Islet precursor cell (in vitro differentiated cells): Measurements from ENCODE around the gene LYPD6B.
A peak's percentile ranks its signal among the peaks of the same experiment; 100 is the strongest.

Experiments
- DNase-seq: peaks from one replicate; pipeline ENCODE4 v3.0.0-alpha.2; 2018

The LYPD6B gene

DNA sequence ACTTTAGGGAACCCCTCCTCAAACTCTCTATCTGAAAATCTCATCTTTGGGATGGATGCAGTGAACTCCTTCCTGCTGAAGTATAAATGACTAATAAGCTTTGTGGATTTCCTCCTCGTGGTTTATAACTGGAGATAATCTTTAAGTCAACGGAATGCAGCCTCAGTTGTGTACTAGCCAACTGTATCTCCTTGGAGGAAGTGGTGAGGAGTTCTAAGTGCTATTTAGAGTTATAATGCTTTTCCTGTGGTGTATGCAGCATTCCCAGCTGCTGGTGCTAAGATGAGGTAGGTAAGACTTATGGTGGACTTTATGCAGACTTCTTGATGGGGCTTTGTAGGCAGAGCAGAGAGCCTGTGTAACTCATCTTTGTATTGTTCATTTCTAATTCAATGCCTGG, 90.9 kb downstream of the LYPD6B start:
- DNase-seq: no peak

GRCh38 chr2:149132339-149132738, 93.8 kb downstream of the LYPD6B start:
- DNase-seq: no peak

DNA sequence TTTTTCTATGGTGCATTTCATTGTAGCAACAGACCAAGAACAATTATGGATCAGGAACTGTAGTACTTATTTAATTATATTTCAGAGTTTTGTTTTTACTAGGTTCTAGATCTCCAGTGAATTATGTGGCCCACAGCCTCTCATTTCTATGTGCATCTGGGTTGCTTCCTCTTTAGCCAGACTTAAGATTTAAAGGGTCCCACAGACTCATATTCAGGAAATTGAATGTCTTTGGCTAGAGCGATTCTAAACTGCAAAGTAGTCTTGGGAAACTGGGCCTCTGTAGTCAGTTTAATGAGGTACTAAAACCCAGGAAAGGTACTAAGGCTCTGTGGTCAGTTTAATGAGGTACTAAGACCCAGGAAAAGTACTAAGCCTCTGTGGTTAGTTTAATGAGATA, 94.4 kb downstream of the LYPD6B start:
- no peak for DNase-seq

DNA sequence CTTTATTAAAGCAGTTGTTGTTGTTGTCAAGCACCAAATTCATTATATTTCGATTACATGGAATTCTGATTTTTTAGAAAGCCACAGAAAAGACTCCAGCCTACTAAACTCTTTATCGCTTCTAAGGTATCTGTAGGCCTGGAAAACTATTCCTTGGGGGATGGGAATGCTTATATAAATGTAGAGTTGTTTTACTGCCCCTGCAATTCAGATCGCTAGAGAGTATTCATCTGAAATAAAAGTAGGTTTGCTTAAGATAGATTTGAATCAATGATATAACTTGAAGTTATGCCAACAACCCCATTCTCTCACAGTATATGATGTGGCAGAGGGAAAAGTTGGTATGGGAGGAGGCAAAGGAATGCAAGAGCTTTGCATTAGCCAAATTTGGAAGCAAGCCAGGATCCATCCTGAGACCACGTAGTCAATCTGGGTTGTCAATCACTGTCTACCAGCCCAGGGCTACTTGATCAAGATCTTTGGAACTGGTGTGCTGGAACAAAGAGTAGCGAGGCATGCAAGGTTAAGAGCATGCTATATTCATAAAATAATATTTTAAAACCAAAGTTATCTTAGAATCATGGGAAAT, 95.9 kb downstream of the LYPD6B start:
- peak; percentile 66 for DNase-seq

DNA sequence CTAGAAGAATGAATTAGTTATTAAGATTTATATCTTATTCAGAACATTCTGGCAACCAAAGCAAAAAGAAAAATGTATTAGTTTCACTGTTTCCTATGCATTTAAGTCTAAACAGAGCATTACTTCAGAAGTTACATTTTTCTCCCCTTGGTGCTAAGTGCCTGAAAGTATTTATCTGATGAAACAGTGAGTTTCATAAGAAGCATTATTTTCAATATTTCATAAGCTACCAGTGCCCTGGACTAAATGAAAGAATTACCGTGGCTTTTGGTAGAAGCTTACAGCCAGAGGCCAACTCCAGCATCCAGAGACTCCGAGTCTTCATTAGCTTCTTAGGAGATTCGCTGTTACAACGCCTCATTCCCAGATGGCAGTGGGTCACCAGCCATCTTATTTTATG, 97.6 kb downstream of the LYPD6B start:
- DNase-seq: no peak

DNA sequence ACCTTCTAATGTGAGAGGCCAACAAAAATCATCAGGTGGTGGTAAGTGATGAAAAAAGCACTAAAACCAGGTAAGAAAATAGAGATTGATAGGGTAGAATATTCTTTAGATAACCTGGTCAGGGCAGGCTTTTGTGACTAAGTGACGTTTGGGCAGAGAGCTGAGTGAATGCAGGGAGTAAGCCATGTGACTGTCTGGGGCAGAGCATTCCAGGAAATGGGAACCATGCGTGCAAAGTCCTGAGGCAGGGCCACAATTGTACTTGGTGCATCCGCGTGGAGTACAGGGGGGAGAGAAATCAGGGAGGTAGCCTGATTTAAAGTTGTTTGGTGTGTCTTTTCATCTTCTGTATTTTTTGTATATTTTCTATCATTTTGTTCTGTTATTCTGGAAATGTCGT, 102.5 kb downstream of the LYPD6B start:
- DNase-seq: peak; percentile 65

- no peak for DNase-seq
Measured at GRCh38 chr2:149143734-149144133, 105.2 kb downstream of the LYPD6B start.

GRCh38 chr2:149145314-149146295, 107.1 kb downstream of the LYPD6B start:
- DNase-seq: no peak

- DNase-seq: no peak
Measured at GRCh38 chr2:149146876-149147275, 108.4 kb downstream of the LYPD6B start.

DNA sequence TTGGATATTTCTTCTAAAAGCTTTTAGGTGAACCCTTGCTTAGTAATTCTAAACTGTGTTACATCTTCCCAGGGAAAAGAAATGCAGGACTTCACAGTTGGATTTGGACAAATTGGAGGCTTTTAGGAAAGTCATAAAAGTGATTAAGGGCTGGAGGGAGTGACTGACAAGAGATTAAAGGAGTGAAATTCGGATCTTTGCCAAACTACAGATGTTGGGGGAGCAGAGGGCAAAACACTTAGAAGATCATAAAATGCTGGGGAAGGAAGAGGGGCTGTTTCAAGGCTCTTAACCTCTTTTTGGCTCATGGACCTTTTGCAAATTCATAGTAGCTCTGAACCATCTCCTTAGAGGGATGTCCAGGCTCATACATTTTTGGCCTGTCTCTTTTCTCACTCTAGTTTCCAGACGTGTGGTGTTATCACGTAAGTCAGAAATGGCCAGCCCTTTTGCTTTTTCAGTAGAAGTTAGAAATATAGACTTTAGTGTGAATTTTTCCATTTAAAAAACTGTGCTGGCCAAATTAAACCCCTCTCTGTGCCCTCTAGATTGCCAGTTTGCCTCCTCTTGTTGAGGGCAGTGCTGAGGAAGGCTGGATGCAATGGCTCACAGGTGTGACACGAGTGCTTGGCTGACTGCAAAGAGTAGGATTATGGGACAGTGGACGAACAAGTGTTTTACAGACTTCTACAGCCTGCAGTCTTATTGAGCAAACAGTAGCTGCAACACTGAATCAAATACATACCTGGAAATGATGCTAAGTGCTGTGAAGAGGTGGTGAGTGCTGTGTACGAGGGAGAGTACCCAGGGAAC, 109.9 kb downstream of the LYPD6B start:
- DNase-seq: no peak

GRCh38 chr2:149149007-149149297, 110.5 kb downstream of the LYPD6B start:
- DNase-seq: no peak

- no peak for DNase-seq
Measured at GRCh38 chr2:149152469-149152953, 114.0 kb downstream of the LYPD6B start.

- peak; percentile 67 for DNase-seq
Measured at GRCh38 chr2:149155196-149155969, 116.9 kb downstream of the LYPD6B start.

- no peak for DNase-seq
Measured at GRCh38 chr2:149155988-149156387, 117.5 kb downstream of the LYPD6B start.

DNA sequence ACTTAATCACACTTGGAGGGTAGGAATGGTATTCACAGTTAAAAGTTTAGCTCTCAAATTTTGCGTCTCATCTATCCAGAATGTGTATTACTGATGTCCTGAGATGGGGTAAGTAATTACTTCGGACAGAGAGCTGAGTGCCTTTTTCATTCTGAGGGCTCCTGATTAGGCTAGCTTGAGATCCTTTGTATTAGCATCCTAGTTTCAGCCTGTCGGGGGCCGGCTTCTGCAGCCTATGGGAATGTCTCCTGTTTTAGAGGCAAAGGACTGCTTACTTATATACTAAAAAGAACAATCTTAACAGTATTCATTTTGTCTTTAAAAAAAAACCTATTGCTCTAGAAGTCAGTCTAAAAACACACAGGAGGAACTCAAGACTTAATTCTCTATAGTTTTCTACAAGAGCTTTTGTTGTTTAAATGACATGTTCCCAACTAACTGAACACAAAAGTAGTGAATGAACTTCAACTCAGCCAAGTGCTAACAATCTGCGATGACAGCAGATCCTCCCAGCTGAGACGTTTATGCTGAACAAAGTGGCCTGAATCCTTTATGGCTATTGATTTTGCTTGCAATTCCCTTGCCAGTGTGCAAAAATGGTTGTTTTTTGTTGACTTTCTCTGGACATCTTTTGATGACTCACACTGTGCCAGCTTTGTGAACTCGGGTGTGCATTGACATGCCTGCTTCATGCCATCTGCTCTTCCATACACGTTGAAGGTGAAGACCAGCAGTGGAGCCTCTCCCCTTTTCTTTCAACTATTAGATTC, 118.7 kb downstream of the LYPD6B start:
- no peak for DNase-seq

GRCh38 chr2:149158957-149159356, 120.5 kb downstream of the LYPD6B start:
- no peak for DNase-seq

DNA sequence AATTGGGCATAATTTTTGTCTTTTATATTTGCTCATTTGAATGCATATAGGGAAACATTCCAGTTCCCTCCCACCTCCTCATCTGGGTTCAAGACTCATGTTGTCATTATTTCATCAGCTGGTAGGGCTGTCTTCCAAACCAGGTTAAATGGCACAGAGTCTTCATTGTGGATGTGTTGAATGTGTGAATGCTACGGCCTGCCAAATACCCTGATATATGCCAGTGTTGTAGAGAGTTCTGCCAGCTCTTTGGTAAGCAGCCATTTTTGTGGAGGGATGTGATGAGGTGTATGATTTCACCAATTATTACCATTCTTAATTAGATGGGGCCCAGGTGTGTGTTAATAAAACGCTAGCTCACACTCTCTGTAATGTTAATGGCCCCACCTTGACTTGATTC, 121.7 kb downstream of the LYPD6B start:
- DNase-seq: no peak

GRCh38 chr2:149160701-149161217, 122.3 kb downstream of the LYPD6B start:
- peak; percentile 85 for DNase-seq

DNA sequence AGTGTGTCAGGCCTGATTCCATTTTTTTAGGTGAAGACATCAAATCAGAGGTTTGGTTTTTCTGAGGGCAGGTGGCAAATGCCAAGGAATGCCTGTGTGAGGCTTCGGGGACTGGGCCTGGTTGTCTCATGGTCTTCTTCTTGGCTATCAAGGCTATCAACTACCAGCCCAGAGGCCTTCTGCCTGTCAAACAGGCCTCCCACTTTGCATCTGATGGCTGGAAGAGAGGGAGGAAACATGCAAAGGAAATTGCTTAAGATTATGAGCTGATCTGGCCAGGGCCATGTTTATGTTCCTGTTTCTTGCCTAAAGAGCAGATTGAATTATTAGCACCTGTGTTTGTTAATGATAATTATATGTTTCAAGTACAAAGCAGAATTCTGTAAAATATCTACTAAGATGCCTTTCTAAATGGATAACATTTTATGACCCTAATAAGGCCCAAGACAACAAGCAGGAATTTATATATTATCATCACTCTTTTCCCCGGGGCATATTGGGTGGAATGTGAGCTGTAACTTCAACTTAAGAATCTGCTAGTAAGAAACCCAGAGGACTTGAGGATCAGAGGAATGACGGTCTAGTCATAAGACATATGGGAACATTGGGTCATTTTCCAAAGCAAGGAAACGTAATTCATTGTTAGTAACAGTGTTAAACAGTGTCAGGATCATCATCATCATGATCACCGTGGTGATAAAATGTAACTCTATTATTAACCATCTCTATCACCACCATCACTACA, 123.2 kb downstream of the LYPD6B start:
- DNase-seq: peak; percentile 81

GRCh38 chr2:149164296-149164695, 125.8 kb downstream of the LYPD6B start:
- no peak for DNase-seq

GRCh38 chr2:149164827-149165226, 126.3 kb downstream of the LYPD6B start:
- no peak for DNase-seq
